GM18907 (cell line): Measurements from ENCODE around the gene SNX2.
"Not testable (repeated sequence)": the region's sequence is repeated elsewhere in the genome, so short reads cannot be mapped to it uniquely, and the experiment has no call there.

Experiments used
- ATAC-seq: cut with Tn5 transposase; IDR thresholded peaks from one replicate; pipeline ENCODE4 v1.9.1; 2021; ENCODE audit warnings: mild to moderate bottlenecking, moderate library complexity; ENCODE audit not compliant: unreplicated experiment

The SNX2 gene

GRCh38 chr5:122774861-122775549, at the start of gene SNX2:
SNX2 (plus strand) TSS chr5:122775080; CDS start chr5:122775104, 24 bp downstream.
- peak; percentile 92 for ATAC-seq

- peak; percentile 56 for ATAC-seq
These were observed 47.8 kb upstream of the SNX2 start for GRCh38 chr5:122727112-122727541.

- ATAC-seq: no peak
These were observed 44.8 kb upstream of the SNX2 start for GRCh38 chr5:122730037-122730436.

- no peak for ATAC-seq
These were observed 44.4 kb upstream of the SNX2 start for GRCh38 chr5:122730456-122730855.

- peak; percentile 95 for ATAC-seq
These were observed 38.6 kb upstream of the SNX2 start for GRCh38 chr5:122736086-122736845.

GRCh38 chr5:122738088-122738487, 36.8 kb upstream of the SNX2 start:
- no peak for ATAC-seq

GRCh38 chr5:122741681-122742080, 33.2 kb upstream of the SNX2 start:
- ATAC-seq: no peak

GRCh38 chr5:122743261-122743660, 31.6 kb upstream of the SNX2 start:
- ATAC-seq: no peak

- ATAC-seq: no peak
These were observed 29.3 kb upstream of the SNX2 start for GRCh38 chr5:122745597-122745996.

GRCh38 chr5:122749886-122750285, 25.0 kb upstream of the SNX2 start:
- no peak for ATAC-seq

GRCh38 chr5:122751293-122751782, 23.5 kb upstream of the SNX2 start:
- no peak for ATAC-seq

- ATAC-seq: no peak
These were observed 21.4 kb upstream of the SNX2 start for GRCh38 chr5:122753500-122753899.

GRCh38 chr5:122755783-122756182, 19.1 kb upstream of the SNX2 start:
- no peak for ATAC-seq

GRCh38 chr5:122756264-122756911, 18.5 kb upstream of the SNX2 start:
- ATAC-seq: peak; percentile 87

- ATAC-seq: peak; percentile 77
These were observed 17.6 kb upstream of the SNX2 start for GRCh38 chr5:122757285-122757684.

GRCh38 chr5:122759241-122760070, 15.4 kb upstream of the SNX2 start:
- ATAC-seq: no peak

GRCh38 chr5:122760236-122760635, 14.6 kb upstream of the SNX2 start:
- ATAC-seq: no peak

GRCh38 chr5:122761115-122761514, 13.8 kb upstream of the SNX2 start:
- no peak for ATAC-seq

- not testable (repeated sequence) for ATAC-seq
These were observed 13.0 kb upstream of the SNX2 start for GRCh38 chr5:122761896-122762295.

- ATAC-seq: no peak
These were observed 8.8 kb upstream of the SNX2 start for GRCh38 chr5:122766130-122766529.

GRCh38 chr5:122770477-122770876, 4.4 kb upstream of the SNX2 start:
- no peak for ATAC-seq
